ENCODE data around the gene PLEKHA1. TPM values are rescaled to one million over a fixed set of nuclear protein-coding genes. Genes with fewer than 3 reads are reported as not detected.

The PLEKHA1 gene
- polyA plus RNA-seq, 3 donors: 5.5 to 14.9 (median 12.3) TPM

DNA sequence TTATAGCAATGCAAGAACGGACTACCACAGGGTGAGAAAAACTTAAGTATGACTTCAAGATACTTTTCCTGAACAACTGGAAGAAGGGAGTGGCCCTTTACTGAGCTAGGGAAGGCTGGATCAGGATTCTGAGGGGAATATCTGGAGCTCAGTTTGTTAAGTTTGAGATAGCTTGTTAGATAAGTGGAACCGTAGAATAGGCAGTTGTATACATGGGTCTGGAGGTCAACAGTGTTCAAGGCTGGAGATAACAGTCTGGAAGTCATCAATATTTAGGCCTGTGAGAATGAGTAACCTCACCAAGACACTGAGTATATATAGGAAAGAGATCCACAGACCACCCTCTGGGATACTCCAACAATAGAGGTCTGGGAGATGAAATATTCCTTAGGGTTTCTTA lies 7.2 kb downstream of the PLEKHA1 start:
- Histone ChIP-seq H4K20me1 (ENCODE audit: insufficient read depth, low read length) (peaks cover 4% of the 10 kb centered on the region), H3K27me3 (ENCODE audit: control insufficient read depth in 2 of 2, insufficient read depth in 2 of 2, low read length in 2 of 2) (peaks cover 9 to 14% of the 10 kb centered on the region in 2 donors), H2AFZ (ENCODE audit: insufficient read depth, low read depth, low read length, poor library complexity, severe bottlenecking) (no peak overlapping the region), H3K4me3 (replicated peaks in 1 of 3; ENCODE audit: low read depth in 2 of 3, low read length in 3 of 3) (no peak overlapping the region), H3K4me2 (replicated peaks; ENCODE audit: extremely low read depth, low read length, poor library complexity, severe bottlenecking) (no peak overlapping the region), H3K36me3 (replicated peaks in 1 of 2; ENCODE audit: control insufficient read depth in 1 of 2, insufficient read depth in 2 of 2, low read length in 2 of 2) (no peaks in the 10 kb centered on the region), H3K9ac (ENCODE audit: insufficient read depth, low read length, poor library complexity, severe bottlenecking) (no peak overlapping the region), H3K4me1 (ENCODE audit: control insufficient read depth in 1 of 2, insufficient read depth in 2 of 2, low read length in 2 of 2) (no peaks in the 10 kb centered on the region), H3K9me3 (replicated peaks in 1 of 2; ENCODE audit: control insufficient read depth in 1 of 2, insufficient read depth in 1 of 2, low read length in 2 of 2) (no peaks in the 10 kb centered on the region), H3K79me2 (ENCODE audit: insufficient read depth, low read length) (no peaks in the 10 kb centered on the region), H3K27ac (ENCODE audit: low read depth in 1 of 2, low read length in 2 of 2) (no peak overlapping the region)
- DNase-seq: no peak
- Mint-ChIP-seq H3K4me1 (no peaks in the 10 kb centered on the region), H3K9me3 (peaks cover 2 to 10% (median 5%) of the 10 kb centered on the region in 7 donors), H3K27ac (no peak overlapping the region), H3K4me3 (no peak overlapping the region), H3K27me3 (ENCODE audit: low read depth in 3 of 3) (peaks cover 0 to 9% (median 9%) of the 10 kb centered on the region in 3 donors), H3K36me3 (peaks cover 0 to 7% of the 10 kb centered on the region in 2 donors)
- no peak for TF ChIP-seq CTCF (IDR thresholded peaks at IDR 0.05)
- no CpG with 5 or more reads among the region's 2 CpGs for WGBS (ENCODE audit: insufficient coverage)
- intact Hi-C loops (cut with micrococcal nuclease): no loop called here

DNA sequence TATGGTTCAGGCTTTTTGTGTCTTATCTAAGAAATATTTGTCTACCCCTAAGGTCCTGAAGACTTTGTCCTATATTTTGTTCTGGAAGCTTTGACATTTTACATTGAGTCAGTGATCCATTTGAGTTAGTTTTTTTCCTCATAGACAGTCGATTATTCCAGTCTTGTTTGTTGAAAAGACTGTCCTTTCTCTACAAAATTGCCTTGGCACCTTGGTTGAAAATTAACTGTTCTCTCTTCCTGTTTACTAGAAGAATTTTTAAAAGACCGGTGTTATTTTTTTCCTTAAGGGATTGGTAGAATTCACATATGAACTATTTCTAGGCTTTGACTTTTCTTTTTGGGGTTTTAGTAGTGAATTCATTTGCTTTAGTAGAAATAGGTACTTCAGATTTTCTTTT lies 12.0 kb downstream of the PLEKHA1 start:
- H2AFZ ChIP-seq (ENCODE audit: insufficient read depth, low read depth, low read length, poor library complexity, severe bottlenecking): no peak overlapping the region
- H3K27me3 ChIP-seq (ENCODE audit: control insufficient read depth in 2 of 2, insufficient read depth in 2 of 2, low read length in 2 of 2): no peaks in the 10 kb centered on the region
- peaks cover 0 to 2% (median 0%) of the 10 kb centered on the region in 3 donors for H3K27me3 Mint-ChIP-seq (ENCODE audit: low read depth in 3 of 3)
- H3K4me2 ChIP-seq (replicated peaks; ENCODE audit: extremely low read depth, low read length, poor library complexity, severe bottlenecking): no peak overlapping the region
- no peak overlapping the region for H3K9ac ChIP-seq (ENCODE audit: insufficient read depth, low read length, poor library complexity, severe bottlenecking)
- H3K9me3 ChIP-seq (replicated peaks in 1 of 2; ENCODE audit: control insufficient read depth in 1 of 2, insufficient read depth in 1 of 2, low read length in 2 of 2): peaks cover 0 to 2% of the 10 kb centered on the region in 2 donors
- no peaks in the 10 kb centered on the region for H3K4me1 Mint-ChIP-seq
- no peaks in the 10 kb centered on the region for H3K4me1 ChIP-seq (ENCODE audit: control insufficient read depth in 1 of 2, insufficient read depth in 2 of 2, low read length in 2 of 2)
- no peaks in the 10 kb centered on the region for H3K79me2 ChIP-seq (ENCODE audit: insufficient read depth, low read length)
- H4K20me1 ChIP-seq (ENCODE audit: insufficient read depth, low read length): peaks cover 3% of the 10 kb centered on the region
- no peak for DNase-seq
- TF ChIP-seq CTCF (IDR thresholded peaks at IDR 0.05): no peak
- no peak overlapping the region for H3K4me3 ChIP-seq (replicated peaks in 1 of 3; ENCODE audit: low read depth in 2 of 3, low read length in 3 of 3)
- 100% methylated on average over 1 of the region's 2 CpGs for WGBS (ENCODE audit: insufficient coverage)
- intact Hi-C loops (cut with micrococcal nuclease): no loop called here
- H3K4me3 Mint-ChIP-seq: no peak overlapping the region
- peaks cover 0 to 4% (median 2%) of the 10 kb centered on the region in 7 donors for H3K9me3 Mint-ChIP-seq
- H3K36me3 ChIP-seq (replicated peaks in 1 of 2; ENCODE audit: control insufficient read depth in 1 of 2, insufficient read depth in 2 of 2, low read length in 2 of 2): no peaks in the 10 kb centered on the region
- no peak overlapping the region for H3K27ac ChIP-seq (ENCODE audit: low read depth in 1 of 2, low read length in 2 of 2)
- no peak overlapping the region for H3K27ac Mint-ChIP-seq
- no peaks in the 10 kb centered on the region for H3K36me3 Mint-ChIP-seq
